GM19397 (cell line): Measurements from ENCODE around the gene JAML.

Experiments used
- ATAC-seq: cut with Tn5 transposase; IDR thresholded peaks from one replicate; pipeline ENCODE4 v1.9.1; 2021; ENCODE audit warnings: mild to moderate bottlenecking, moderate library complexity; ENCODE audit not compliant: unreplicated experiment

The JAML gene

GRCh38 chr11:118240999-118241763 is 16.4 kb upstream of the JAML start:
- ATAC-seq: peak; percentile 62

- no peak for ATAC-seq
Measured at GRCh38 chr11:118239509-118240205, 14.8 kb upstream of the JAML start.

GRCh38 chr11:118238929-118239328 is 14.1 kb upstream of the JAML start:
- no peak for ATAC-seq

GRCh38 chr11:118238421-118238820 is 13.6 kb upstream of the JAML start:
- ATAC-seq: no peak

GRCh38 chr11:118236170-118236569 is 11.4 kb upstream of the JAML start:
- no peak for ATAC-seq

- no peak for ATAC-seq
Measured at GRCh38 chr11:118234833-118235232, 10.0 kb upstream of the JAML start.

- ATAC-seq: no peak
Measured at GRCh38 chr11:118233850-118234249, 9.0 kb upstream of the JAML start.

- no peak for ATAC-seq
Measured at GRCh38 chr11:118233377-118233776, 8.6 kb upstream of the JAML start.

GRCh38 chr11:118232659-118233058 is 7.8 kb upstream of the JAML start:
- no peak for ATAC-seq

- no peak for ATAC-seq
Measured at GRCh38 chr11:118231461-118231860, 6.7 kb upstream of the JAML start.

- no peak for ATAC-seq
Measured at GRCh38 chr11:118230088-118230487, 5.3 kb upstream of the JAML start.

GRCh38 chr11:118229274-118229847 is 4.5 kb upstream of the JAML start:
- ATAC-seq: no peak

- peak; percentile 69 for ATAC-seq
Measured at GRCh38 chr11:118227865-118228785, 3.3 kb upstream of the JAML start.

GRCh38 chr11:118226781-118227180 is 2.0 kb upstream of the JAML start:
- no peak for ATAC-seq

GRCh38 chr11:118226296-118226695 is 1.5 kb upstream of the JAML start:
- no peak for ATAC-seq

GRCh38 chr11:118223992-118224391 is 819 bp downstream of the JAML start:
- no peak for ATAC-seq

GRCh38 chr11:118223570-118223969 is 1.2 kb downstream of the JAML start:
- no peak for ATAC-seq

- no peak for ATAC-seq
Measured at GRCh38 chr11:118222437-118222836, 2.4 kb downstream of the JAML start.

GRCh38 chr11:118221419-118221818 is 3.4 kb downstream of the JAML start:
- ATAC-seq: no peak

- no peak for ATAC-seq
Measured at GRCh38 chr11:118219732-118220131, 5.1 kb downstream of the JAML start.

- no peak for ATAC-seq
Measured at GRCh38 chr11:118219244-118219643, 5.6 kb downstream of the JAML start.
